B cell (primary cell): ENCODE results near the gene DOCK4. TPM values are rescaled to one million over a fixed set of nuclear protein-coding genes. Genes with fewer than 3 reads are reported as not detected.

Experiments used
- ATAC-seq: fragments of 200-7000 bp; cut with Tn5 transposase; one replicate; pipeline ENCODE4 v1.10.0; 2021; ENCODE audit warnings: low read depth, mild to moderate bottlenecking, moderate number of reproducible peaks, moderate library complexity
- CTCF ChIA-PET: fragments of 350-600 bp; sonication (Branson Sonifier 250); formaldehyde crosslinking; loops from one replicate; lab custom pipeline; 2021; ENCODE audit warnings: antibody characterized with exemption, inconsistent platforms; lab: Charles Lee
- POLR2A ChIA-PET: fragments of 350-600 bp; sonication (Branson Sonifier 250); formaldehyde crosslinking; loops from one replicate; lab custom pipeline; 2021; ENCODE audit warnings: antibody characterized with exemption; lab: Charles Lee
- DNase-seq: peaks from one replicate; pipeline ENCODE4 v3.0.0; 2013
- H2AFZ ChIP-seq: 2 replicates; pipeline ENCODE4 v1.6.1; 2012; ENCODE audit warnings: mild to moderate bottlenecking, low read depth, low read length; ENCODE audit not compliant: insufficient read depth, poor library complexity, severe bottlenecking
- H3K27ac ChIP-seq, 2 donors: 1 replicate in 1 of 2; 2 replicates in 1 of 2; pipeline ENCODE4 v1.5.1; 2012 to 2013; ENCODE audit warnings: low read length in 2 of 2, mild to moderate bottlenecking in 2 of 2, moderate library complexity in 1 of 2
- H3K27me3 ChIP-seq, 4 experiments: fragments of 200-600 bp in 1 of 4; sonication (generic) in 1 of 4; replicated peaks in 1 of 4; 1 replicate in 2 of 4; 2 replicates in 2 of 4; pipeline versions ENCODE4 v1.6.1 to v1.7.0; 2013 to 2016; ENCODE audit warnings: low read length in 3 of 4, mild to moderate bottlenecking in 2 of 4, mixed read lengths in 1 of 4, moderate library complexity in 1 of 4; ENCODE audit not compliant: insufficient read depth in 4 of 4, control insufficient read depth in 3 of 4; ENCODE audit errors: control extremely low read depth in 1 of 4
- H3K36me3 ChIP-seq, 2 experiments: replicated peaks in 1 of 2; 1 replicate in 1 of 2; 2 replicates in 1 of 2; pipeline versions ENCODE4 v1.6.1 to v1.7.1; 2013; ENCODE audit warnings: low read length in 1 of 2; ENCODE audit not compliant: insufficient read depth in 2 of 2, control insufficient read depth in 1 of 2; ENCODE audit errors: control extremely low read depth in 1 of 2, extremely low read depth in 1 of 2
- H3K4me1 ChIP-seq, 2 donors: fragments of 200-600 bp in 1 of 2; sonication (generic) in 1 of 2; 1 replicate in 1 of 2; 2 replicates in 1 of 2; pipeline versions ENCODE4 v1.5.1 to v1.6.1; 2013 to 2017; ENCODE audit warnings: low read length in 2 of 2; ENCODE audit not compliant: control insufficient read depth in 2 of 2, insufficient read depth in 2 of 2
- H3K4me2 ChIP-seq: replicated peaks from 2 replicates; pipeline ENCODE3; 2012; ENCODE audit warnings: mild to moderate bottlenecking, low read depth, low read length; ENCODE audit not compliant: poor library complexity, severe bottlenecking
- H3K4me3 ChIP-seq, 5 experiments: fragments of 200-600 bp in 1 of 5; sonication (generic) in 1 of 5; 1 replicate in 3 of 5; 2 replicates in 2 of 5; pipeline versions ENCODE4 v1.5.1 to v1.7.0; 2011 to 2016; ENCODE audit warnings: low read length in 4 of 5, mild to moderate bottlenecking in 4 of 5, low read depth in 2 of 5, control low read depth in 1 of 5, moderate library complexity in 1 of 5; ENCODE audit not compliant: insufficient read depth in 1 of 5; ENCODE audit errors: control extremely low read depth in 1 of 5, extremely low read depth in 1 of 5
- H3K79me2 ChIP-seq: fragments of 200-600 bp; sonication (generic); one replicate; pipeline ENCODE4 v1.6.0; 2016; ENCODE audit warnings: low read length; ENCODE audit not compliant: control insufficient read depth, insufficient read depth
- H3K9ac ChIP-seq: fragments of 200-600 bp; sonication (generic); 2 replicates; pipeline ENCODE4 v1.6.1; 2017; ENCODE audit warnings: mild to moderate bottlenecking, low read length, moderate library complexity
- H3K9me3 ChIP-seq, 3 donors: one replicate each; pipeline versions ENCODE4 v1.6.1 to v1.7.1; 2013; ENCODE audit warnings: low read length in 2 of 3; ENCODE audit not compliant: control insufficient read depth in 2 of 3, insufficient read depth in 1 of 3; ENCODE audit errors: control extremely low read depth in 1 of 3
- H4K20me1 ChIP-seq: 2 replicates; pipeline ENCODE4 v1.6.0; 2012; ENCODE audit warnings: mild to moderate bottlenecking, low read length; ENCODE audit not compliant: insufficient read depth, control insufficient read depth, poor library complexity, severe bottlenecking
- H3K27ac Mint-ChIP-seq: one replicate; pipeline ENCODE4 v1.8.0; 2021; ENCODE audit warnings: mixed read lengths
- H3K27me3 Mint-ChIP-seq: one replicate; pipeline ENCODE4 v1.8.0; 2021; ENCODE audit warnings: mixed read lengths
- H3K4me1 Mint-ChIP-seq: one replicate; pipeline ENCODE4 v1.8.0; 2021; ENCODE audit warnings: mixed read lengths
- H3K4me3 Mint-ChIP-seq: one replicate; pipeline ENCODE4 v1.8.0; 2021; ENCODE audit warnings: mixed read lengths
- H3K9me3 Mint-ChIP-seq: one replicate; pipeline ENCODE4 v1.8.0; 2022; ENCODE audit warnings: mixed read lengths; ENCODE audit not compliant: insufficient read depth
- EZH2 ChIP-seq: IDR thresholded peaks from 2 replicates; pipeline ENCODE4 v1.6.1; 2012; ENCODE audit warnings: borderline replicate concordance, low read depth, mild to moderate bottlenecking, moderate library complexity, low read length; ENCODE audit not compliant: insufficient read depth, poor library complexity, severe bottlenecking
- WGBS: methylation state at CpG from one replicate; pipeline ENCODE4 v1.1.5; 2013; ENCODE audit warnings: missing lambda C conversion rate; ENCODE audit not compliant: insufficient coverage; 5-methylcytosine and 5-hydroxymethylcytosine counted together
- intact Hi-C: fragments of 100-400 bp; cut with micrococcal nuclease; formaldehyde crosslinking; loops from one replicate; pipeline ENCODE4 v1.10.0; 2022
- polyA plus RNA-seq: library from polyadenylated mRNA; depleted of rRNA; stranded (reverse); fragments of >200 nt; gene quantifications from 2 replicates; pipeline ENCODE4 v1.2.3, GENCODE V29; 2012
- total RNA-seq, 2 donors: library from RNA; stranded (reverse); fragments of 120-200 nt in 1 of 2; gene quantifications; 1 replicate in 1 of 2; 2 replicates in 1 of 2; pipeline versions ENCODE4 v1.2.3 to v1.2.4, GENCODE V29; 2013 to 2022
- TF ChIP-seq, protein P1 (sequence below): fragments of 200-600 bp; IDR thresholded peaks from one replicate; pipeline ENCODE4 v1.8.0; 2022; ENCODE audit warnings: antibody characterized with exemption, mild to moderate bottlenecking

The DOCK4 gene
- total and polyA plus RNA-seq, 2 donors (not counting 1 experiment from before 2014, with no cell fraction given) = 0.03 to 4.1 TPM

DNA sequence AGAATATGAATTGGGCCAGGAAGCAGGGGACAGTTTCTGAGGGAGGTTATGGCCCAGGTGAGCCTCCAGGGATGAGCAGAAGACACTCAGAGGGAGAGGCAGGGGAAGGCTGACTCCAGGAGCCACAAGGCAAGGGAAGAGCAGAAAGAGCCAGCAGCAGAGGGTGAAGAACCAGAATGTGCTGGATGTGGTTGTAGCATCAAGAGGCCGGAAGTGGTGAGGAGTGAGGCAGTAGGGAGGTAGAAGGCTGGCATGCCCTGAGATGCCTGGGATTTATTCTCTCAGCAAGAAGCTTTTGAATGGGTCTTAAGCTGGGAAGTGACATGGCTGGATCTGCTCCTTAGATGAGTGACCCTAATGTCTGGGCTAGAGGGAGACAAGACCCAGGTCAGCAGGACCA lies 311.7 kb downstream of the DOCK4 start:
- TF ChIP-seq EZH2 = no peak
- TF ChIP-seq, protein P1, sequence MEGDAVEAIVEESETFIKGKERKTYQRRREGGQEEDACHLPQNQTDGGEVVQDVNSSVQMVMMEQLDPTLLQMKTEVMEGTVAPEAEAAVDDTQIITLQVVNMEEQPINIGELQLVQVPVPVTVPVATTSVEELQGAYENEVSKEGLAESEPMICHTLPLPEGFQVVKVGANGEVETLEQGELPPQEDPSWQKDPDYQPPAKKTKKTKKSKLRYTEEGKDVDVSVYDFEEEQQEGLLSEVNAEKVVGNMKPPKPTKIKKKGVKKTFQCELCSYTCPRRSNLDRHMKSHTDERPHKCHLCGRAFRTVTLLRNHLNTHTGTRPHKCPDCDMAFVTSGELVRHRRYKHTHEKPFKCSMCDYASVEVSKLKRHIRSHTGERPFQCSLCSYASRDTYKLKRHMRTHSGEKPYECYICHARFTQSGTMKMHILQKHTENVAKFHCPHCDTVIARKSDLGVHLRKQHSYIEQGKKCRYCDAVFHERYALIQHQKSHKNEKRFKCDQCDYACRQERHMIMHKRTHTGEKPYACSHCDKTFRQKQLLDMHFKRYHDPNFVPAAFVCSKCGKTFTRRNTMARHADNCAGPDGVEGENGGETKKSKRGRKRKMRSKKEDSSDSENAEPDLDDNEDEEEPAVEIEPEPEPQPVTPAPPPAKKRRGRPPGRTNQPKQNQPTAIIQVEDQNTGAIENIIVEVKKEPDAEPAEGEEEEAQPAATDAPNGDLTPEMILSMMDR = no peak
- Histone ChIP-seq H3K4me1 (no peaks in the 10 kb centered on the region), H3K4me3 (no peak overlapping the region), H3K27me3 (no peaks in the 10 kb centered on the region), H3K36me3 (no peaks in the 10 kb centered on the region), H3K9me3 (no peaks in the 10 kb centered on the region), H3K9ac (no peak overlapping the region), H4K20me1 (no peaks in the 10 kb centered on the region), H3K79me2 (no peaks in the 10 kb centered on the region), H2AFZ (no peak overlapping the region), H3K27ac (no peak overlapping the region), H3K4me2 (no peak overlapping the region)
- H3K4me1 Mint-ChIP-seq = no peaks in the 10 kb centered on the region
- no peak overlapping the region for H3K4me3 Mint-ChIP-seq
- 93% methylated on average over 1 of the region's 1 CpG for WGBS
- no peak for DNase-seq
- CTCF ChIA-PET = no interaction called here
- no peaks in the 10 kb centered on the region for H3K27me3 Mint-ChIP-seq
- intact Hi-C loops = no loop called here
- no peak overlapping the region for H3K27ac Mint-ChIP-seq
- POLR2A ChIA-PET = no interaction called here
- H3K9me3 Mint-ChIP-seq = no peaks in the 10 kb centered on the region
- no peak for ATAC-seq

DNA sequence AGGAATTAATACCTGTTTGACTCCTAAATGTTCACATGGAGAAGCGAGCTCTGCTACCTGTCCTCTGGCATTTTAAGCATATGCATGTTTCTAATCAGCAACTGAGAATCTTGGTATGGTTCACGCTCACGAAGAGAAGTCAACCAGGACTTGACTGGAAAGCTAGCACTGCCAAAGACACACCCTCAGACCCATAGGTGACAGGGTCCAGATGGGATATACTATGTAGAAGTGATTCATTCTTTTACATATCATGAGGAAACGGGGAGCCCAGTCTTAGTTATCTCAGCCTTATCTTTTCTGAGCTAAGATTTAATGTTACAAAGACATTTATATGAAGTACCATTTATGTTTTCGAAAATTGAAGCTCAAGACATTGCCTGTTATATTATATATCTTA lies 313.0 kb downstream of the DOCK4 start:
- CTCF ChIA-PET = no interaction called here
- ATAC-seq (no peak), DNase-seq (no peak)
- Mint-ChIP-seq H3K27ac (no peak overlapping the region), H3K27me3 (no peaks in the 10 kb centered on the region), H3K4me1 (no peaks in the 10 kb centered on the region), H3K4me3 (no peak overlapping the region), H3K9me3 (no peaks in the 10 kb centered on the region)
- Histone ChIP-seq H4K20me1 (no peaks in the 10 kb centered on the region), H3K9ac (no peak overlapping the region), H3K9me3 (no peaks in the 10 kb centered on the region), H3K79me2 (no peaks in the 10 kb centered on the region), H3K27me3 (no peaks in the 10 kb centered on the region), H3K4me1 (no peaks in the 10 kb centered on the region), H3K4me2 (no peak overlapping the region), H3K27ac (no peak overlapping the region), H3K4me3 (no peak overlapping the region), H3K36me3 (no peaks in the 10 kb centered on the region), H2AFZ (no peak overlapping the region)
- no peak for TF ChIP-seq EZH2
- TF ChIP-seq, protein P1 = no peak
- intact Hi-C loops = no loop called here
- whole genome bisulfite sequencing = 100% methylated on average over 2 of the region's 5 CpGs
- POLR2A ChIA-PET = no interaction called here
